Right cardiac atrium (tissue), 5 donors: Measurements from ENCODE around the gene CPNE8. TPM values are rescaled to one million over a fixed set of nuclear protein-coding genes. Genes with fewer than 3 reads are reported as not detected.
"Not testable (repeated sequence)": the region's sequence is repeated elsewhere in the genome, so short reads cannot be mapped to it uniquely, and the experiment has no call there.

Experiments
- ATAC-seq, 2 donors: fragments of 200-7000 bp; cut with Tn5 transposase; one replicate each; pipeline versions ENCODE4 v1.8.0 to v1.9.1; 2020; ENCODE audit warnings: moderate library complexity in 2 of 2, mild to moderate bottlenecking in 1 of 2
- DNase-seq, 3 donors: peaks; one replicate each; pipeline ENCODE4 v3.0.0-alpha.2; 2020
- H3K27ac ChIP-seq: one replicate; pipeline ENCODE4 v1.5.1; 2013; ENCODE audit warnings: mild to moderate bottlenecking, low read length, control low read depth, moderate library complexity
- H3K27me3 ChIP-seq: one replicate; pipeline ENCODE4 v1.6.1; 2013; ENCODE audit not compliant: control insufficient read depth, insufficient read depth
- H3K4me1 ChIP-seq: one replicate; pipeline ENCODE4 v1.6.1; 2013; ENCODE audit warnings: low read length; ENCODE audit not compliant: control insufficient read depth, insufficient read depth
- H3K4me3 ChIP-seq: one replicate; pipeline ENCODE4 v1.5.1; 2013; ENCODE audit warnings: low read length, control low read depth
- H3K9me3 ChIP-seq: one replicate; pipeline ENCODE4 v1.6.1; 2013; ENCODE audit warnings: low read length; ENCODE audit not compliant: control insufficient read depth
- WGBS: extraction: QIAGEN DNeasy Blood & Tissue Kit; methylation state at CpG from one replicate; pipeline ENCODE4 v1.1.7; 2013; 5-methylcytosine and 5-hydroxymethylcytosine counted together
- intact Hi-C, 4 donors: fragments of 100-400 bp; cut with DNase I; formaldehyde crosslinking; loops; one replicate each; pipeline versions ENCODE4 v1.11.0 to v1.14.0; 2022 to 2023
- polyA plus RNA-seq: library from polyadenylated mRNA; stranded (reverse); fragments of 200-250 nt; gene quantifications from one replicate; pipeline ENCODE4 v1.2.3, GENCODE V29; 2013
- total RNA-seq, 4 donors: library from RNA; stranded (reverse); fragmentation: NEBNext Ultra II Directional; extraction: Animal tissue kit (Norgen Biotek cat#: 25700); gene quantifications; one replicate each; pipeline ENCODE4 v1.2.1, GENCODE V29; 2021
- donor health status: healthy with polysubstance abuse.
- donor health status: DM: no; HTN: yes; CAD: no.
- donor health status: DM: no; HTN: no; CAD: no.
- donor health status: DM: no; HTN: yes; CAD: no; lungs with severe emphysema.
- donor health status: DM: yes; HTN: yes; CAD: no.

The CPNE8 gene
- total and polyA plus RNA-seq, 5 donors = 14.1 to 39.7 (median 30.6) TPM

GRCh38 chr12:38775457-38775856, 129.9 kb downstream of the CPNE8 start:
- Histone ChIP-seq H3K4me3 (no peak overlapping the region), H3K4me1 (no peaks in the 10 kb centered on the region), H3K27me3 (no peaks in the 10 kb centered on the region), H3K27ac (no peak overlapping the region), H3K9me3 (no peaks in the 10 kb centered on the region)
- no peak for DNase-seq
- intact Hi-C loops = no loop called here
- no peak for ATAC-seq

- no peak for DNase-seq
- Histone ChIP-seq H3K27me3 (no peaks in the 10 kb centered on the region), H3K9me3 (no peaks in the 10 kb centered on the region), H3K4me3 (no peak overlapping the region), H3K4me1 (no peaks in the 10 kb centered on the region), H3K27ac (no peak overlapping the region)
- no peak for ATAC-seq
- intact Hi-C loops = no loop called here
- WGBS = 74% methylated on average over 2 of the region's 2 CpGs
Observed at GRCh38 chr12:38772437-38772836, 133.0 kb downstream of the CPNE8 start.

- no peak for DNase-seq
- 86% methylated on average over 1 of the region's 1 CpG for WGBS
- Histone ChIP-seq H3K27me3 (no peaks in the 10 kb centered on the region), H3K9me3 (no peaks in the 10 kb centered on the region), H3K4me3 (no peak overlapping the region), H3K27ac (no peak overlapping the region), H3K4me1 (no peaks in the 10 kb centered on the region)
- ATAC-seq = peak in 1 of 2 donors; percentile 41
- intact Hi-C loops = no loop called here
Observed at GRCh38 chr12:38771871-38772270, 133.5 kb downstream of the CPNE8 start.

DNA sequence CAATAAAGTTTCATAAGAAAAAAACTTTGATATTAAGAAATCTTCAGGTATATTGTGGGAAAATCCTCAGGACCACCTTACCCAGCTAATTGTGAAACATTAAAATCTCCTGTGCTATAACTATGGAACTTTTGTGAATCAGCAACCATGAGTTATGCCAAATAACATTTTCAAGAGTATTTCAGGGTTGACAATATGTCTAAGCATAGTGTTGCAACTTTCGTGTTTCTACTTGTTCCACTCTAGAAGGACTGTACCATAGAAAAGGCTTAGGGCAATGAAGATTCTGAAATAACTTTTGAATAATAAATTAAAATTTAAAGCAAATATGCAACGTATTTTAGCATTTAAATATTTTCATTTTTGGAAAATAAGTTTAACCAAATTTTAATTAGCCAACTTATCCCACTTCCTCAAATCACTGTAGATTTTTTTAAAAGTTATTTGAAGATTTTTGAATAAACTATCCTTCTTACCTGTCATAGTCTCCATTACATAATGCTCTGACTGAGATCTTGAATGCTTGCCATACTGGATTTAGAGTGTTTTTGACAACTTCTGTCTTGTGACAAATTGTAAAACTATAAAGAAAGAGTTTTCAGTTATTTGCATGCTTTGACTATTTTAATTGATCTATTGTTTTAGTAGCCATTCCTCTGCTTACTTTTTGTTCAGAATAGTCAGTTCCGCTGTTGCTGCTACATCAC, 143.6 kb downstream of the CPNE8 start:
- intact Hi-C loops = no loop called here
- H3K27ac ChIP-seq = no peak overlapping the region
- no peaks in the 10 kb centered on the region for H3K4me1 ChIP-seq
- no peaks in the 10 kb centered on the region for H3K9me3 ChIP-seq
- no peaks in the 10 kb centered on the region for H3K27me3 ChIP-seq
- 91% methylated on average over 3 of the region's 3 CpGs for WGBS
- DNase-seq (no peak), ATAC-seq (no peak)
- no peak overlapping the region for H3K4me3 ChIP-seq

DNA sequence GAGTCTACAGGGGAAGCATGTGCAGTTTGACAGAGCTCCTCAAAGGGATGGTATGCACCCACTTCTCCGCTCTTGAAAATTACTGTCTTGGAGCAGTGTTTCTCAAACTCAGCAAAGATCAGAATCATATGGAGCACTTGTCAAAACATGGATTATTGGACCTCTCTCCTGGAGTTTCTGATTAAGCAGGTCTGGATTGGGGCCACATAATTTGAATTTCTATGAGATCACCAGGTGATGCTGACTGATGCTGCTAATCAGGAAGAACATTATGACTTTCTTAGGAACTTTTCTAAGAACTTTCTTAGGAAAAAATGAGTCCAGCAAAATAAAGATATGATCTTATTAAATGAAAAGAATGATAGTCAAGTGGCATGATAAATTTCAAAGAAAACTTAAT, 144.3 kb downstream of the CPNE8 start:
- no peaks in the 10 kb centered on the region for H3K4me1 ChIP-seq
- H3K9me3 ChIP-seq = no peaks in the 10 kb centered on the region
- H3K4me3 ChIP-seq = no peak overlapping the region
- H3K27me3 ChIP-seq = no peaks in the 10 kb centered on the region
- no peak overlapping the region for H3K27ac ChIP-seq
- intact Hi-C loops = no loop called here
- ATAC-seq (no peak), DNase-seq (no peak)
- WGBS = 98% methylated on average over 1 of the region's 1 CpG

GRCh38 chr12:38759621-38760020, 145.8 kb downstream of the CPNE8 start:
- intact Hi-C loops = no loop called here
- DNase-seq (no peak), ATAC-seq (no peak)
- H3K4me3 ChIP-seq = no peak overlapping the region
- H3K27ac ChIP-seq = no peak overlapping the region
- no peaks in the 10 kb centered on the region for H3K9me3 ChIP-seq
- no peaks in the 10 kb centered on the region for H3K27me3 ChIP-seq
- no peaks in the 10 kb centered on the region for H3K4me1 ChIP-seq

DNA sequence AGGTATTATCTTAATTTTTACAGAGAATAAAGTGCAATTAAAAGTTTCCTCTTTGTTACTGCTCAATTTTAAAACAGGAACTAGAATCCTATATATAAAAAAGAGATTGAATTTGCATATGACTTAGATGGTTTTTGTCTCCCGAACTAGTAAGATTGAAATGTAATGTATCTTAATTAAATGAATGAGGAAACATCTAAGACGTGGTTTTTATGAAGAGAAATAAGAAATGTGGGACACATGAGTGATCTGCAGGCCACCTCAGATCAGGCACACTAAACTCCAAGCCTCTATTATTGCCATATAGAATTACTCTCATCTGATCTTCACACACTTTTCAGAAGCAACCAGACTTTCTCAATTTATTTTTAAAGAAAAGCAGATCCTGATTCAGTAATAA, 158.6 kb downstream of the CPNE8 start:
- ATAC-seq = no peak
- WGBS = 85% methylated on average over 2 of the region's 2 CpGs
- no peak for DNase-seq
- Histone ChIP-seq H3K27ac (no peak overlapping the region), H3K9me3 (no peaks in the 10 kb centered on the region), H3K27me3 (no peaks in the 10 kb centered on the region), H3K4me1 (no peaks in the 10 kb centered on the region), H3K4me3 (no peak overlapping the region)
- intact Hi-C loops = no loop called here

- Histone ChIP-seq H3K4me3 (no peak overlapping the region), H3K9me3 (no peaks in the 10 kb centered on the region), H3K27ac (no peak overlapping the region), H3K4me1 (no peaks in the 10 kb centered on the region), H3K27me3 (no peaks in the 10 kb centered on the region)
- intact Hi-C loops = no loop called here
- WGBS = 80% methylated on average over 4 of the region's 4 CpGs
- ATAC-seq (no peak), DNase-seq (no peak)
Observed at GRCh38 chr12:38745601-38746000, 159.8 kb downstream of the CPNE8 start.

- Histone ChIP-seq H3K27me3 (no peaks in the 10 kb centered on the region), H3K4me1 (no peaks in the 10 kb centered on the region), H3K9me3 (no peaks in the 10 kb centered on the region), H3K4me3 (no peak overlapping the region), H3K27ac (no peak overlapping the region)
- WGBS = 46% methylated on average over 4 of the region's 4 CpGs
- ATAC-seq (no peak), DNase-seq (no peak)
- intact Hi-C loops = no loop called here
Observed at GRCh38 chr12:38744041-38744440, 161.3 kb downstream of the CPNE8 start.

DNA sequence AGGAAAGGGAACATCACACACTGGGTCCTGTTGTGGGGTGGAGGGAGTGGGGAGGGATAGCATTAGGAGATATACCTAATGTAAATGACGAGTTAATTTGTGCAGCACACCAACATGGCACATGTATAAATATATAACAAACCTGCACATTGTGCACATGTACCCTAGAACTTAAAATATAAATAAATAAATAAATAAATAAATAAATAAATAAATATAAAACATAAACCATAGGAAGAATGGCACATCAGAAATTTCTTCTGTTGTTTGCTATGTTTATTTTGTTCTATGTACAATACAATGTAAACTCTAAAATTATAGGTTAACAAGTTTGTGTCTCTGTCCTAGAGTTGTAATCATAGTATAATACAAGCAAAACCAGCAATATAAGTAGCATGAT, 162.9 kb downstream of the CPNE8 start:
- 93% methylated on average over 1 of the region's 1 CpG for WGBS
- intact Hi-C loops = not testable (repeated sequence)

GRCh38 chr12:38736821-38737220, 168.6 kb downstream of the CPNE8 start:
- ATAC-seq = no peak
- Histone ChIP-seq H3K4me3 (no peak overlapping the region), H3K4me1 (no peaks in the 10 kb centered on the region), H3K27me3 (no peaks in the 10 kb centered on the region), H3K27ac (no peak overlapping the region), H3K9me3 (no peaks in the 10 kb centered on the region)
- intact Hi-C loops = no loop called here
- no peak for DNase-seq
- WGBS = 68% methylated on average over 3 of the region's 3 CpGs

More for the DNA sequence above, 162.9 kb downstream of the CPNE8 start:
- H3K9me3 ChIP-seq, DNase-seq, H3K4me3 ChIP-seq, H3K27ac ChIP-seq, H3K27me3 ChIP-seq, ATAC-seq, H3K4me1 ChIP-seq: not testable (repeated sequence)

DNA sequence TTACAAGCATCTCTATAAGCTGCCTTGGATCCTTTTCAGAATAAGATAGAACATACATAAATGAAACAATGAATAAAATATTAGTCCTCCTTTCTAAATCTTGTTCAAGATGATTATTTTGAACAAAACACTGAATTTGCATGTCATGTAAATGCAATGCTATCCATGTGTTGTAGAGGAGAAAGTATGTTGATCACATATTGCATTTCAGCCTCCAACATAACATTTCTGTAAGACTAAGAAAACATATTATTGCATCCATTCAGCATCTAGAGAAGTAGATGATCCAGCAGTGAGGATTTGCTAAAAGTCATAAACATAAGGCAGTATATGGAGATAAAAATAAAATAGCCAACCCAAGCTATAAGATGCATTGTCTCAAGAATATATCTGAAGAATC, 172.6 kb downstream of the CPNE8 start:
- intact Hi-C loops = no loop called here
- DNase-seq = no peak
- Histone ChIP-seq H3K4me3 (no peak overlapping the region), H3K27me3 (no peaks in the 10 kb centered on the region), H3K9me3 (no peaks in the 10 kb centered on the region), H3K4me1 (no peaks in the 10 kb centered on the region), H3K27ac (no peak overlapping the region)
- no peak for ATAC-seq
